A673 (cell line): ENCODE measurements around the gene WDSUB1. TPM values are rescaled to one million over a fixed set of nuclear protein-coding genes. Genes with fewer than 3 reads are reported as not detected.

ENCODE experiments used
- BruUV-seq: library from RNA; stranded (reverse); fragments of 400-500 nt; replicated peaks from 2 replicates; lab custom pipeline; 2021; lab: Mats Ljungman, UMichigan
- CTCF ChIA-PET: fragments of 300-600 bp; sonication (Branson Sonifier 250); formaldehyde crosslinking; loops from one replicate; lab custom pipeline; 2022; ENCODE audit warnings: antibody characterized with exemption; lab: Charles Lee
- POLR2A ChIA-PET: fragments of 300-600 bp; sonication (Branson Sonifier 250); formaldehyde crosslinking; loops from one replicate; lab custom pipeline; 2022; ENCODE audit warnings: antibody characterized with exemption; ENCODE audit not compliant: low non-redundant PET; lab: Charles Lee
- DNase-seq: peaks from one replicate; pipeline ENCODE4 v3.0.0-alpha.2; 2015; ENCODE audit warnings: low spot score
- H3K27ac ChIP-seq: fragments of 200-600 bp; sonication (generic); 2 replicates; pipeline ENCODE4 v1.5.1; 2016; ENCODE audit warnings: mixed run types, low read depth, mild to moderate bottlenecking, mixed read lengths, antibody characterized with exemption, low read length; ENCODE audit not compliant: poor library complexity, severe bottlenecking
- H3K27me3 ChIP-seq: fragments of 200-600 bp; sonication (generic); replicated peaks from 2 replicates; pipeline ENCODE4 v1.6.1; 2017; ENCODE audit warnings: mixed run types, low read depth, mild to moderate bottlenecking, mixed read lengths, antibody characterized with exemption, low read length; ENCODE audit not compliant: insufficient read depth, poor library complexity
- H3K36me3 ChIP-seq: fragments of 200-600 bp; sonication (generic); 2 replicates; pipeline ENCODE4 v1.6.1; 2016; ENCODE audit warnings: mixed run types, mild to moderate bottlenecking, mixed read lengths, antibody characterized with exemption, low read length; ENCODE audit not compliant: insufficient read depth, poor library complexity, severe bottlenecking
- H3K4me1 ChIP-seq: fragments of 200-600 bp; sonication (generic); 2 replicates; pipeline ENCODE4 v1.6.1; 2017; ENCODE audit warnings: mixed run types, mild to moderate bottlenecking, mixed read lengths, antibody characterized with exemption, low read length; ENCODE audit not compliant: insufficient read depth, poor library complexity, severe bottlenecking
- H3K4me3 ChIP-seq: fragments of 200-600 bp; sonication (generic); 2 replicates; pipeline ENCODE4 v1.5.1; 2016; ENCODE audit warnings: low read depth, mixed run types, mild to moderate bottlenecking, mixed read lengths, low read length; ENCODE audit not compliant: poor library complexity, severe bottlenecking
- H3K9me3 ChIP-seq: fragments of 200-600 bp; sonication (generic); 2 replicates; pipeline ENCODE4 v1.6.1; 2016; ENCODE audit warnings: mixed run types, low read depth, mild to moderate bottlenecking, mixed read lengths, antibody characterized with exemption, low read length; ENCODE audit not compliant: poor library complexity, severe bottlenecking
- CTCF ChIP-seq: fragments of 300-800, 200-600 bp; sonication (generic); conservative IDR thresholded peaks from 2 replicates; pipeline ENCODE4 v1.5.1; 2017; ENCODE audit warnings: low read depth, mild to moderate bottlenecking, antibody characterized with exemption, low read length, moderate library complexity, mixed read lengths
- EZH2 ChIP-seq: fragments of 200-600 bp; sonication (generic); IDR thresholded peaks from 2 replicates; pipeline ENCODE4 v1.6.1; 2017; ENCODE audit warnings: borderline replicate concordance, low read depth, mild to moderate bottlenecking, mixed read lengths, antibody characterized with exemption, low read length; ENCODE audit not compliant: poor library complexity, severe bottlenecking
- intact Hi-C: fragments of 100-400 bp; cut with micrococcal nuclease; formaldehyde crosslinking; loops from one replicate; pipeline ENCODE4 v1.10.0; 2022; ENCODE audit not compliant: unreplicated experiment
- total RNA-seq: library from RNA; stranded (reverse); gene quantifications from 2 replicates; pipeline ENCODE4 v1.2.3, GENCODE V29; 2021

WDSUB1 gene
- total RNA-seq, 1 experiment from 2014 or later = 11.9 TPM

GRCh38 chr2:159272156-159272555, 14.3 kb downstream of the WDSUB1 start:
- TF ChIP-seq EZH2 = no peak
- no peak for TF ChIP-seq CTCF
- no peak for DNase-seq
- POLR2A ChIA-PET = interaction anchor here (0.6 kb wide), 1 partner anchor 17 kb away, joined by 3 read pairs; no protein-coding TSS in a partner anchor
- Histone ChIP-seq H3K36me3 (peaks cover 2% of the 10 kb centered on the region), H3K9me3 (no peaks in the 10 kb centered on the region), H3K27me3 (no peaks in the 10 kb centered on the region), H3K27ac (no peak overlapping the region), H3K4me3 (no peak overlapping the region), H3K4me1 (no peaks in the 10 kb centered on the region)
- CTCF ChIA-PET = no interaction called here
- BruUV-seq = no TSS peak
- intact Hi-C loops = no loop called here

- Histone ChIP-seq H3K9me3 (no peaks in the 10 kb centered on the region), H3K27ac (no peak overlapping the region), H3K4me3 (no peak overlapping the region), H3K27me3 (no peaks in the 10 kb centered on the region), H3K36me3 (peaks cover 2% of the 10 kb centered on the region), H3K4me1 (no peaks in the 10 kb centered on the region)
- intact Hi-C loops = no loop called here
- no peak for DNase-seq
- ChIA-PET POLR2A (interaction anchor here (0.7 kb wide), 1 partner anchor 524 kb away, joined by 3 read pairs; no protein-coding TSS in a partner anchor), CTCF (no interaction called here)
- TF ChIP-seq EZH2 (no peak), CTCF (no peak)
- no TSS peak for BruUV-seq
Measured at GRCh38 chr2:159270744-159271379, 15.6 kb downstream of the WDSUB1 start.

- BruUV-seq = no TSS peak
- DNase-seq = peak; percentile 27
- no peaks in the 10 kb centered on the region for H3K4me1 ChIP-seq
- ChIA-PET CTCF (no interaction called here), POLR2A (no interaction called here)
- no peaks in the 10 kb centered on the region for H3K27me3 ChIP-seq
- no peaks in the 10 kb centered on the region for H3K9me3 ChIP-seq
- peaks cover 2% of the 10 kb centered on the region for H3K36me3 ChIP-seq
- intact Hi-C loops = no loop called here
- TF ChIP-seq EZH2 (no peak), CTCF (no peak)
- no peak overlapping the region for H3K4me3 ChIP-seq
- no peak overlapping the region for H3K27ac ChIP-seq
Measured at GRCh38 chr2:159267921-159268320, 18.6 kb downstream of the WDSUB1 start.
